Activated effector memory CD4-positive, alpha-beta T cell treated with anti-CD3 and anti-CD28 coated beads, Interleukin-2, amount 50 U/mL, for 16 hours (primary cell): Measurements from ENCODE around the gene CAMK2B.

Experiments used
- DNase-seq: peaks from one replicate; pipeline ENCODE4 v3.0.0-alpha.2; 2020

Gene CAMK2B

DNA sequence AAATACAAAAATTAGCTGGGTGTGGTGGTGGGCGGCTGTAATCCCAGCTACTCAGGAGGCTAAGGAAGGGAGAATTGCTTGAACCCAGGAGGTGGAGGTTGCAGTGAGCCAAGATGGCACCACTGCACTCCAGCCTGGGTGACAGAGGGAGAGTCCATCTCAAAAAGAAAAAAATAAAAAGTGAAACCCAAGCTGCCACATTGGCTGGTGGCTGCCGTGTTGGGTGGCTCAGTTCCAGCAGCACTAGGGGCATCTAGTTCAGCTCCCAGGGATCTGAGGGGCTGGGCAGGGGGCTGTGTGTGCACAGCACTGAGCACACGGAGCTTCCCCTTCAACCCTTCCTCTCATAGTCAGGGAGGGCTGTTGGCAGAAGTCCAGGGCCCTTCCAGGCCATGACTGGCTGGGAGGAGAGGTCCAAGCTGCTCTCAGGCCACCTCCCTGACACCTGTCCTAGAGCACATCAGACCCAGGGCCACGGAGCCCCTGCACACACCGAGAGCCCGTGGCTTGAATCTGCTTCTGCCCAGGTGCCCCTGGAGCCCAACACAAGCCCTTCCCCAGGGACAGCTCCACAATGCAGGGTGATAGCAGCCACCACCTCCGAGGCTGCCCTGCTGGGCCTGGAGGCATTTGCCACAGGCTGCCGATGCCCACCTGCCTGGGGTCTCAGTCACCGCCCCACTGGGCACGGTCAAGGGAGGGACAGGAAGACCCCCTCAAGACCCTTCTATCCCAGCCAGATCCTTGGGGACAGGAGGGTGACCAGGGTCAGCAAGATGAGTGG is 77.3 kb downstream of the CAMK2B start:
- no peak for DNase-seq

DNA sequence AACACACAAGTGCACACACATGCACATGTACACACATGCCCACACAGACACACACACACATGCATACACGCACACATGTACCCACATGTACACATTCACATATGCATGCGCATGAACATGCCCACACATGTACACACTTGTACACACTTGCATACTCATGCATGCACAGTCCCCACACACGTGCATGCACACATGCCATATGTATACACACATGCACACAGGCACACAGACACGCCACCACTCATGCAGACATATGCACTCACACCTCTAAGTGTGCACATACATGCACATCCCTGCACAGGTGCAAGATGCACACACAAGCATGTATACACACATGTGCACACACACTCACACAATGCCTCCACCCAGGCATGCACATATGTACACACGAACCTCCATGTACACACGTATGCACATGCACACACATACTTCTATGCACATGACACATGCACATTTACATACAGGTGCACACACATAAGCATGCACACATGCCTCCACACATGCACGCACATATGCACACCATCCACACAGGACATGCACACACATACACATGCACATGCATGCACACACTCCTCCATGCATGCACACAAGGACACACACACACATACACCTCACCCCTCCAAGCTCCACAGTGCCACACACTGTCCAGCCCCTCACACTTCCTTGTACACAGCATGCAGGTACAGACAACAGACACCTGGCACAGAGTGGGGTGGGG is 78.8 kb downstream of the CAMK2B start:
- DNase-seq, result no peak

DNA sequence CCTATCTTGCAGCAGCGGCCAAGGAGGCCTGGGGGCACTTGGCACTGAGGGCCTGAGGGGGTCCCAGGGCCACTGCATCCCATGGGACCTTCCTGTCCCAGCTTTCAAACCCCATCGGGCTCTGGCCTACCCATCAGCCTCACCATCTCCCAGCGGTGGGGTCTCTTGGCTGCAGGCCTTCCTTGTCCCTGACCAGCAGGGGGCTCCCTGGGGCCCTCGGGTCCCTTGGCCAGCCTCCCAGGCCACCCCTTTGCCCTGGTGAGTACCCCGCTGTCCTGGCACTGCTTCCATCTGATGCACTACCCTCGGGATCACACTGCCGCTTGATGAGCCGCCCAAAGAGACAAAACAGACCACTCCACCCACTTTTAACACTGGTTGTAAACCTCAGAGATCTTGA is 81.1 kb downstream of the CAMK2B start:
- DNase-seq, result peak; percentile 72

DNA sequence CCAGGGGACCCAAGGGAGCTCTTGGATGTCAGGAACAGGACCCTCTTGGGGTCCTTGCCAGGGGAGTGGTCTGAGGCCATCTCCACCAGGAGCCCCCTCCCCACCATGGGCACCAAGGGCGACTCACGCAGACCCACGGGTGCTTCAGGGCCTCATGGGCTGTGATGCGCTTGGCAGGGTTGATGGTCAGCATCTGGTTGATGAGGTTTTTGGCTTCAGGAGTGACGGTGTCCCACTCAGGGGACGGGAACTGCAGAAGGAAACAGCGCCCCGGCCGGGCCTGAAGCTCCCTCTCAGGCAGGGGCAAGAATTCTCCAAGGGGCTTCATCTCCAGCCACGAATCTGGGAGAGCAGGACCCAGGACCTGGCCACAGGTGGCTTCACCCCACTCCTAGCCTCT is 83.3 kb downstream of the CAMK2B start:
- no peak for DNase-seq

DNA sequence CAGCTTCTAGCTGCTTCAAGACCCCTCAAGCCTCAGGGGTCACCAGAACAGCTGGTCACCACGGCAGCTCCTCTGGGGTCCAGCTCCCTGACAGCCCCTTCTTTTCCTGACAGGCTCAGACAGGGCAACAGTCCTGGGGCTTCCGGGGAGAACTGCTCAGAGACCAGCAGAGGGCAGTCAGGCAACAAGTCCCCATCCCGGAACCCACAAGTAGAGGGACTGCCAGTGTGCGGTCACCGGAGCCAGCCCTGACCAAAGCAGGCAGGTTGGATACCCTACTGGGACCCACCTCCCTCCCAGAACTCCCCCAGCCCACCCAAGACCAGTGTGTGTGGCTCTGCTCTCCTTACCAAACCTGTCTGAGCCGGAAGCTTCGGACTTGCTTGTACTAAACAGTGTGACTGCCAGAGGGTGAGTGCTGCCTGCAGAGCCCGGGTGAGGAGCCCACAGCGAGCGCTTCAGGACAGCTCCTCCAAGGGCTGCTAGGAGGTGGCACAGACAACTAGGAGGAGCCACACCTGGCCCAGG is 84.3 kb downstream of the CAMK2B start:
- DNase-seq, result peak; percentile 82

DNA sequence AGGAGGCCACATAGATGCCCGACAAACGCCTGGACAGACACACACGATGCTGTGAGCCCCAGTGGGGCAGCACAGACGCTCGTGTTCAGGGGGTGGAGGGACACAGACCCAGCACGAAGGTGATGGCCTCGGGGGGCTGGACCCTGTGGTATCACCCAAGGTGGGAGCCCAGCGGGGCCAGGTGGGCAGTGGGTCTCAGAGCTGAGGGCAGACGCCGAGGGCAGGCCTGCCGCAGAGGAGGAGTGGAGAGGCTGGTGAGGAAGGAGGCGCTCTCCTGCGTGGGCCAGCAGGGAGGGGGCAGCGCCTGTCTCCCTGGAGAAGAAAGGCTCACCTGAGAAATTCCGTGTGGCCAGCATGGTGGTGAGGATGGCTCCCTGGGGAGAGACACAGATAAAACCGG is 85.0 kb downstream of the CAMK2B start:
- no peak for DNase-seq

DNA sequence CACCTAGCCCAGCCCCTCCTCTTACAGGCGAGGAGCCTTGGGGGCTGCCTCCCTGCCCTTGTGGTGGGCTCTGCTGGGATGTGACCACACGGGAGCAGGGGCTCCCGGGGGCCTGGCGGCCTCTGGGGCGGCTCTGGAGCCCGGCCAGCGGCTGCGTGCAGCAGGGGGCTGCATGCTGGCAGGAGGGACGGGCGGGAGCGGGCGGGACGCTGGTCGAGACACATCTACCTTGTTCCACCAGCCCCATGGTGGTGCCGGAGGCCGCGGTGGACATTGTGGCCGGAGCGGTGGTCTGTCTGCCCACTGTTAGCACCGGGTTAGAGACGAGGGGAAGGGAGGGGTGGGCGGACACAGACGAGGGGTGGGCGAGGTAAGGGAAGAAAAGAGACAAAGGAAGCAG is 86.0 kb downstream of the CAMK2B start:
- DNase-seq, result no peak

DNA sequence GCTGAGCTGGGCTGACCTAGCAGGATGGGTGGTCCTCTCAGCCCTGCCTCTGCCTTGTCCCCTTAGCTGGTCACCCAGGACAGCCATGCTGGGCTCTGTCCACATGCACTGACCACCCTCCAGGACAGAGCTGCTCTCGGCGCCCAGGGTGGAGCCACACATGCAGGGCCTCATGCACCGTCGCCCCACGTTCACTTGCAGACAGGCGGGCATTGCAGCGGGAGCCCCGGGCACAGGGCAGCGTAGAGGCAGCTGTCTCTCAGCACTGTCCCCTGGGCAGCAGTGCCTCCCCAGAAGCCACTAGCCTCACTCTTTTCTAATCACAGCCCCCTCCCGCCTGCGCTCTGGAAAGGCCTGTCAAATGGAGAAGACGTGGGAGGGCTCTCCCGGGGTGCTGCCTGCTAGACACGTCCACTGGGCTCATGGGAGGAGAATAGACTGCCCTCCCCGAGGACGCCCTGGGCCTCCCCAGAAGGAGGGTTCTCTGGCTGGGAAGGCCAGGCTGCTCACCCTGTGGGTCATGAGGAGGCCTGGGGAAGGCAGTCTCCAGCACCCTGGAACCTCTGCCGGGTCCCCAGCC is 87.2 kb downstream of the CAMK2B start:
- DNase-seq, result no peak

DNA sequence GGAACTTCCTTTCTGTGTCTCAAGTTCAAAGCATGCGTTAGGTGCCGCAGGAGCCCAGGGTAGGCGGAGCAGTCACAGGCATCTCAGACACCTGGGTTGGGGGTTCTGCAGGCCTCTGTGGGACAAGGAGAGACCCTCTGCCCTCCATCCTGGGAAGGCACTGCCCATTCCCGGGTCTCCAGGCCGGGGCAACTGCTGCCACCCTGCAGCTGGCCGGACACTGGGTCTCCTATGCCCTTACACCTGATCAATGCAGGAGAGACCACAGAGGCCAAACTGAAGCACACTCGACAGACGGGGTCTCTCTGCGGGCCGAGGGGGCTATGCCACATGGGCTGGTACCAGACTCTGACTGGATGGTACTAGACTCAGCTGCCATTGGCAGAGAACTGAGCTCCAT is 87.7 kb downstream of the CAMK2B start:
- DNase-seq, result no peak

DNA sequence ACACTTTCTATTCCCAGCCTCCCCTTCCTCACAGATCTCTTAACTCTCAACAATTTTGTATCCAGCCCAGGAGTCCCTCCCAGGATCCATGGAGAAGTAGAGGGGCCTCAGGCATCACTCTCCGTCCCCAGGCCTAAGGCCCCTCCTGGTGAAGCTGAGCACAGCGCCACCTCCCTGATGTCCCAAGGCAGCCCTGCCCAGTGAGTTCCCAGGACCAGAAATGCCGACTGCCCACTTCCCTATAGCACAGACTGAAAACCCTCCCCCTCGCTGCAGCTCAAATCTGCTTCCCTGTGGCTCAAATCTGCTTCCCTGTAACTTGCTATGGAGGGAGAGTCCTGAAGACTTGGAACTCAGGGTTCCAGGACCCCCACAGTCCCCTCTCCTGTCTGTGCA is 89.1 kb downstream of the CAMK2B start:
- DNase-seq, result no peak

DNA sequence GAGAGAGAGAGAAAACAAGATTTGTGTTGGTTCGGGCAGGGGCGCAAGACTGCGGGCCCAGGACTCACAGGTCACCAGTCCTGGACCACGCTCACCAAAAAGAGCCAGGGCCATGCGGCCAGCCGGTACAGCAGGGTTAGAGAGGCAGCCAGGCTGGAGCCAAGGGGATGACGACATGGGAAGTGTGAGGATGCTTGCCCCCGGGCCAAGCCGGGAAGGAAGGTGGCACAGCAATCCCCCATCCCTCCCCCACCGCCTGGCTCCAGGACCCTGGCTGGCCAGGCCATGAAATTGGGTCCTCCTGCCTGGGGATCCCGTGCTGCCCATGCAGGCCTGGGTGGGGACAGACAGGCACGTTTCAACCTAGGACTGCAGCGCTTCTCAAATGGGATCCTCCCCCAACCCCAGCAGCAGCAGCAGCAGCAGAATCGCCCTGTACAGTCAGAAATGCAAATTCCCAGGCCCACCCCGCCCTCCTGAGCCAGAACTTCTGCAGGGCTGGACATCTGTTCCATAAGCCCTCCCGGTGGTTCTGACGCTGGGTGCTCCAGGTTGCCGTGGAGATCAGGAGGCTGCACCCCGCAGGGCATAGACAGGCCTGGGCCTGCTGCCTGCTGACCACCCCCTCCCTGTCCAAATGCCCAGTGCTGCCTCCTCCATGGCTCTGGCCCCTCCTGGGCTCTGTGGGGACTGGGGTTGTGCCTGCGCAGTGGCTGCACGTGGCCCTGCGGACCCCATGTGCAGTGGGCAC is 89.6 kb downstream of the CAMK2B start:
- DNase-seq, result no peak

DNA sequence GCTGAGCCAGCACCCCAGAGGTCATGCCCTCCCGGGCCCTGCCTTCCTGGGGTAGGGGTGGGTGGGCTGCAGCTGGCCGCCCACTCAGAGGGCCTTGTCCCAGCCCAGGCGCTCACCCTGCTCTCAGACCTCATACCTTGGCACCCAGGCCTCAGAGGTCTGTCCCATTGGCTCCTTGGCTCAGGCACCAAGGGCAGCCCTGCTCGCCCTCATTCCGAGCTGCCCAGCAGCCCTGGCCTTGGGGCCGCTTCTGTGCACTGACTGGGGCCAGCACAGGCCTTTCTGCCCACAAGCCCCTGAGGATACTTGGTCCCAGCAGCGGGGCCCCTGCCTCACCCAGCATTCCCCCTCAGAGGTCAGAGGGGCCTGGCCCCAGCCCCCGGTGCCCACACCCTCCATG is 90.3 kb downstream of the CAMK2B start:
- no peak for DNase-seq

DNA sequence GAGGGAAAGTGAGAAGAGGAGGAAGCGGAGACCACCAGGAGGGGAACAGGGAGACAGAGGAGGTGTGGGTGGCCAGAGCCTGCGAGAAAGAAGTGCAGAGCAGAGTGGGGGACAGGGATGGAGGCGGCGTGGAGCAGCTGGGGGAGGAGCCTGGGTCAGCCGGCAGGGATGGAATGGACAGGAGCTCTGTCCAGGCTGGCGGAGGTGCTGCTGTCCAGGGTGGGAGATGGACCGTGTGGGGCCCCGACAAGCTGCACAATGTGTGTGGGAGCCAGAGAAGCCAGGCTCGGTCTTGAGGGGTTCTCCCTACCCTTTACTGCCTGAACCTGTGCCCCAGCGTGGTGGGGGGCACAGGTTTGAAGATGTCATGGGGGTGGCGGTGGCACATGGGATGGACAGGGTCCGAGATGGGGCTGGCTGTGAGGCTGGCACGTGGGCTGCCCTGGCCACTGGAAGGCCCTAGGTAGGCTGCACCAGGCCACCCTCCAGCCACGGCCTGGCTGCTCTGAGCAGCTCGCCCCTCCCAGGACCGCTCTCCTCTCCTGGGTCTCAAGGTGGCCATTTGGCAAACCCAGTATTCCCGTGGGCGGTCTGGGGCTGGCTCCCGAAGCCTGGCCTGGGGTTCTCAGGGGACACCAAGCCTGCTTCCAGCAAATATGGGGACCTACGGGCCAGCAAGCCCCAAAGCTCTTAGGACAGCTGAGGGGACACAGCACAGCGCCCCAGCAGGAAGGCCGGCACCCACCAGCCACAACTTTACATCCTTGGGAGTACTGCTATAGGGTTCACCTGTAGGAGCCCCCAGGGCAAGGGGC is 92.3 kb downstream of the CAMK2B start:
- DNase-seq, result no peak

DNA sequence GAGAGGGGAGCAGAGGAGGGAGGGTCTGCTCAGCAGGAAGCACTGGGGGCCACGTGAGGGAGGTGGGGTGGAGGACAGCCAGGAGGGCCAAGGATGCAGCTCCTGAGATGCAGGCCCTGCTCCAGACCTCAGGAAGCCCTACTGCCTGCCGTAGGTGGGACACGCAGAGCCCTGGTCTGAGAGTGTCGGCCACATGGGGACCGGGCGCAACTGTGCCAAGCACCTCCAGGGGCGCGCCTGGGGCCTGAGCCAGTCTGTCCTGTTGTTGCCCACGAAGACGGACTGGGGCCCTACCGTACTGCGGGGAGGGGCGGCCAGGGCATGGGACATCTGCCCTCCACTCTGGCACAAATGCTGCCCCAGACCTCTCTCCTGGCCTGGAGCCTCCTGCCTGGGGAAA is 93.0 kb downstream of the CAMK2B start:
- no peak for DNase-seq

DNA sequence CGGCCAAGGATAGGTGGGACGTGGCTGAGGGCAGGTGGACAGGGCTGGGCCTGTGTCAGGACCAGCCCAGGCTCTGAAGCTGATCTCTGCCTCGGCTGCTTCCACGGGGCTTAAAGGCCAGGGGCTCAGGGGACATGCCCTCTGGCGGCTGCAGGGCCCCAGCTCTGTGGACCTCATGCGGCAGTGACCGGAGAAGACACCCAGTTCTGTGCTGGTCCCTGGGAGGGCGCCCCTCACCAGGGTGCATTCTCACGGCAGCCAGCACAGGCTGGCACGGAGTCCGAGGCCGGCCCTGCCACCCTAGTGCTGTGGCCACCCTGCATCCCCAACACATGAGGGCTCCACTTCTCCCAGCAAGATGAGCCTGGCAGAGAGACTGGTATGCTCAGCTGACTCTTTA is 94.3 kb downstream of the CAMK2B start:
- no peak for DNase-seq

DNA sequence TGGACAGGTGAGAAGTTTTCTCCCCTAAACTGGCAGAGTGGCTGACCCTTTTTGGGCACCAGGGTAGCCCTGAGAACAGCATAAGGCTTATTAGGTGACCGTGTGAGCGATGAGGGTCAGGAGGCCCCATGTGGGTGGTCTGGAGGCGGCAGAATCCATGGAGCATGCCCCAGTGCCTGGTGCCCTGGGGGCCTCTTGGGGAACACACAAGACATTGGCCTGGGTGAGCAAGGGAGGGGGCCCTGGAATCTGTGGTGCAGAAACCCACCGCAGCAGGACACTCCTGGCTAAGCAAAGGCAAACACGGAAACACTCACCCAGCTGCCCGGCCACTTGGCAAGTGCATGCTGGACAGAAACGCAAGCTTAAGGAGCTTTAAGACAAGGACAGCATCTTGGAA is 95.1 kb downstream of the CAMK2B start:
- DNase-seq, result no peak

DNA sequence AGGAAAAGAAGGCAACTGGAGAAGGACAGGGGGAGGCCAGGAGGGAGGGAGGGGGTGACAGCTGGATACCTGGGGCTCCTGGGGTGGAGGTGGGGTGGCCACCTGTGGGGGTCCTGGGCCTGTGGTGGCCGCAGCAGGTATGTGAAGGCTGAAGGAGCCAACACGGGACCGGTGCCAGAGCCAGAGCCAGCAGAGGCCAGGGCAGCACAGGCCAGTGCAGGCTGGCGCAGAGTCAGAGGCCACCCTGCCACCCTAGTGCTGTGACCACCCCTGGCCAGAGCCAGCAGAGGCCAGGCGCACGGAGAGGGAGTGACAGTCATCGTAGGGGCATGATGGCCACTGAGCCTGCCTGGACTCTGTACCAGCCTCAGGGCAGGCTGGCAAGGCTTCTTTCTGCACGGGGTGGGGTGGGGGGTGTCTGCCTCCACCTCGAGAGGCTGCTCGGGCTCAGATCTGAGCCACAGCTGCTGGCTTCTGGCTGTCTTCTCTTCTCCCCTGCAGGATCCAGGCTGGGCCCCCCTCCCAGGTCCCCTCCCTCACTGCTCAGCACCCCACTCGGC is 95.8 kb downstream of the CAMK2B start:
- DNase-seq, result no peak

DNA sequence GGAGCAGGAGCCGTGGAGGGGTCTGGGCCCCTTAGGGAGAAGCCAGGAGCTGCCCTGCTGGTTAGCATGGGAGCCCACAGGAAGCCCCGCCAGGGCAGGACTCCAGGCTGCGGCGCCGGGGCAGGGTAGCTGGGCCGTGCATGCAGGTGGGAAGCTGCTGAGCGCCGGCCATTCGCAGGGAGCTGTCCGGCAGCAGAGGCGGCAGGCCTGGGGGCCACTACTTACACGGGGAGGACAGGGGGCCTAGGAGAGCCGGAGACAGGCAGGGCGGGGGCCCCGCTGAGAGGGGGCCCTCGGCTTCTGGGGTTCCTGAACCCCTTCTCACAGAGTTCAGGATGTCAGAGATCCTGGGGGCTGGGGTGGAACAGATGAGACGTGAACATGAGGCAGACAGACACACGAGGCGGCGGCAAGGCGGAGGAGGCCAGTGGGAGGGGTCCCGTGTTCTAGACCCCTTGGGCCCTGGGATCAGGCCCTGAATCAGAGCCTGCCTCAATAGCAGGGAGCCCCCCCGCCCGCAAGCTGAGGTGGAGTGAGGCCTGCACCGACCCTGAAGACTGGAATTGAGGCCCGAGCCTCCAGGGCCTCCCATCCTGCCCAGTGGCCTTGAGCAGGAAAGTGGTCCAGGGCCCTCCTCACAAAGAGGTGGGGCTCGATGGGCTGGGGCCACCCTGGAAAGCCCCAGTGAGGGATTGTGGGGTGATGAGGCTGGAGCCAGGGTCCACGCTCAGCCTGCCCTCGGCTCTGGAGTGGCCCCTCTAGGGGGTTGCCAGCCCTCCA is 96.6 kb downstream of the CAMK2B start:
- DNase-seq, result no peak

DNA sequence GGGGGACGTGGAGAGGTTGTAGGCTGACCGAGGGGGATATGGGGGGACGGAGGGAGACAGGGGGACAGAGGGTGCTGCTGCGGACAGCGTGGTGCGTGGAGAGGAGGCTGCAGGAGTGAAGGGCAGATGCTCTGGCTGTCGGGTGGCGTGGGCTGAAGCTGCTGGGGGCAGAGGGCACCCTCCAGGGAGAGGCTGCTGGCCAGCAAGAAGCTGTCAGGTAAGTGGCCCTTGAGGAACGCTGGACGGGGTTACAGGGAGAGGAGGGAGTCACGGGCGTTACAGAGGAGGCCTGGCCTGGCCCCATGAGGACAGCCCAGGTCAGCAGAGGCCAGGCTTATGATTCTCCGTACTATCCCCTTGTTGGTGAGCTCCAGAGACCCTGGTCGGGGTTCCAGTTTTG is 97.5 kb downstream of the CAMK2B start:
- DNase-seq, result no peak

DNA sequence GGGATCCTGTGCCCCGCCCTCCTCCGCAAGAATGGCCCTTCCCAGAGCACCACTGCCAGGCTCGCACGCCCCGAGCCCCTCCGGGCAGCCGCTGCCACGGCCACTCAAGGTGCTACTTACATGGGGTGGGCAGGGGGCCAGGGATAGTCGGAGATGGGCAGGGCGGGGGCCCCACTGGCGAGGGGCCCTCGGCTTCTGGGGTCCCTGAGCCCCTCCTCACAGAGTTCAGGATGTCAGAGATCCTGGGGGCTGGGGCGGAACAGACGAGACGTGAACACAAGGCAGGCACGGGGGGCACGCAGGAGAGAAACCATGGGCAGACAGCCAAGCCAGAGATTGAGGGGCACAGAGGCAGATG is 99.0 kb downstream of the CAMK2B start:
- no peak for DNase-seq
